IMR-90 (cell line): ENCODE results near the gene EP300. TPM values are rescaled to one million over a fixed set of nuclear protein-coding genes. Genes with fewer than 3 reads are reported as not detected.

Source experiments
- CEBPB ChIP-seq: IDR thresholded peaks from 2 replicates; pipeline ENCODE4 v1.6.1; 2012; ENCODE audit warnings: low read depth, low read length, improper control_type of control experiment
- polyA plus RNA-seq, 3 experiments: library from polyadenylated mRNA; depleted of rRNA; stranded (reverse); fragments of >200 nt; gene quantifications; 2 replicates each; pipeline ENCODE4 v1.2.3, GENCODE V29; 2012; ENCODE audit warnings: low replicate concordance in 1 of 3
- total RNA-seq: library from RNA; depleted of rRNA; stranded (reverse); fragments of >200 nt; gene quantifications from 2 replicates; pipeline ENCODE4 v1.2.3, GENCODE V29; 2012
- TF ChIP-seq, protein P1 (sequence below): fragments of 150-350 bp; IDR thresholded peaks from 2 replicates; pipeline ENCODE4 v1.6.1; 2017; ENCODE audit warnings: mild to moderate bottlenecking, antibody characterized with exemption, low read length, low read depth

The EP300 gene
- total and polyA plus RNA-seq, 2 of the 4 experiments (the other 2 are of a cell fraction), result 23.3 to 27.4 TPM

- TF ChIP-seq, protein P1, sequence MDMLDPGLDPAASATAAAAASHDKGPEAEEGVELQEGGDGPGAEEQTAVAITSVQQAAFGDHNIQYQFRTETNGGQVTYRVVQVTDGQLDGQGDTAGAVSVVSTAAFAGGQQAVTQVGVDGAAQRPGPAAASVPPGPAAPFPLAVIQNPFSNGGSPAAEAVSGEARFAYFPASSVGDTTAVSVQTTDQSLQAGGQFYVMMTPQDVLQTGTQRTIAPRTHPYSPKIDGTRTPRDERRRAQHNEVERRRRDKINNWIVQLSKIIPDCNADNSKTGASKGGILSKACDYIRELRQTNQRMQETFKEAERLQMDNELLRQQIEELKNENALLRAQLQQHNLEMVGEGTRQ, result peak; percentile 67
- TF ChIP-seq CEBPB, result peak; percentile 5; the same call in 1 of the 2 replicates
Measured at GRCh38 chr22:41091132-41092022, 1.0 kb upstream of the EP300 start (continued).
